ENCODE measurements around the gene NUDT8. TPM values are rescaled to one million over a fixed set of nuclear protein-coding genes. Genes with fewer than 3 reads are reported as not detected.
"Not testable (repeated sequence)": the region's sequence is repeated elsewhere in the genome, so short reads cannot be mapped to it uniquely, and the experiment has no call there.

NUDT8 gene
- total RNA-seq, 1 donor from 2014 or later: 0.62 TPM

- DNase-seq: not testable (repeated sequence)
These were observed 31.0 kb upstream of the NUDT8 start for GRCh38 chr11:67660752-67661151.

- DNase-seq: not testable (repeated sequence)
These were observed 30.0 kb upstream of the NUDT8 start for GRCh38 chr11:67659651-67660165.

DNA sequence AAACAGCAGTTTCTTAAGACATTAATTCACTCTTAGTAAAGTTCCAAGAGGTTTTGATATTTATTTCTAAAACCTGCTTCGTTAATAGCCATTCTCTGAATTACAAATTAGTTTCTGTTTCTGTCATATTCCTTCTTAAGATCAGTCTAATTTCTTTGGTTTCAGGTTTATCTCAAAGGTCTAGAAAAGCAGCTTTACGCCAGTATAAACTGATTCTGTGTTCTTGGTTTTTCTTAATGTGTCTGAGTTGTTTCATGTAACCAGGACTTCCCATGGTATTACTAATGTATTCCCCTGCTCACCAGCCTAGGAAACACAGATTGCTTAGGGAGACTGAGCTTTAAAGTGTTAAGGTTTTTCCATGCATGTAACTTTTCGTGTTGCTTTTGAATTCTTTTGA is 27.6 kb upstream of the NUDT8 start:
- no peak for DNase-seq

DNA sequence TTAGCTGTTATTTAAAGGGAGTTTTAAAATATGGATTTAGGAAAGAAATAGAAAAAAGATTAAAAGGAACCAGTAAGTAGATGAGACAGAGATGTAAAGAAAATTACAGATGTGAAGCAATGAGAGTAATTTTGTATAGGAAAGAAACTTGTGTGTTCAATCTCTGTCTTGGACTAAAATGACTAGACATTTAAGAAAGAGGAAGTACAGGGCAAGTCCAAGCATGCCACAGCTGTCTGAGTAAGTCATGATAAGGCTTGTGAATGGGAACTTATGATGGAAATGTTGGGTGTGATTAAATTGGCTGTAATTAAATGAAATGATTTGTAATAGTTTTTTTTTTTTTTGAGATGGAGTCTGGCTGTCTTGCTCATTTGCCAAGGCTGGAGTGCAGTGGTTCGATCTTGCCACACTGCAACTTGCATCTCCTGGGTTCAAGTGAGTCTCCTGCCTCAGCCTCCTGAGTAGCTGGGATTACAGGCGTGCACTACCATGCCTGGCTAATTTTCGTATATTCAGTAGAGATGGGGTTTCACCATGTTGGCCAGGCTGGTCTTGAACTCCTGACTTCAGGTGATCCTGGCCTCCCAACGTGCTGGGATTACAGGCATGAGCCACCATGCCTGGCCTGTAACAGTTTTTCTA is 26.7 kb upstream of the NUDT8 start:
- no peak for DNase-seq

DNA sequence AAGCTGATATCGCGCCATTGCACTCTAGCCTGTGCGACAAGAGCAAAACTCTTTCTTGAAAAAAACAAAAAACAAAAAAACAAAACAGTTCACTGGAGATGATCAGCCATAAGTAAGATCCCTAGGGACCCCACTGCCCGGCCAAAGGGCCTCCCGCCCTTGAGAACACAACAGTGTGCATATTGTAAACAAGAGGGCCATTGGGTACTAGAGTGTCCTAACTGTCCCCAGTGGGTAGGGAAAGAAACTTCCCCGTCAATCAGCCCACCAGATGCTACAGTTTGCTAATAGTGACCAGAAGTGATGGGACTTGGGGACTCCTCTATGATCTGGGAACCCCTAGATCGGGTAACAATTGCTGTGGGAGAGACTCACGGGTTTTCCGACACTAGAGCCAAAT is 24.5 kb upstream of the NUDT8 start:
- no peak for DNase-seq

DNA sequence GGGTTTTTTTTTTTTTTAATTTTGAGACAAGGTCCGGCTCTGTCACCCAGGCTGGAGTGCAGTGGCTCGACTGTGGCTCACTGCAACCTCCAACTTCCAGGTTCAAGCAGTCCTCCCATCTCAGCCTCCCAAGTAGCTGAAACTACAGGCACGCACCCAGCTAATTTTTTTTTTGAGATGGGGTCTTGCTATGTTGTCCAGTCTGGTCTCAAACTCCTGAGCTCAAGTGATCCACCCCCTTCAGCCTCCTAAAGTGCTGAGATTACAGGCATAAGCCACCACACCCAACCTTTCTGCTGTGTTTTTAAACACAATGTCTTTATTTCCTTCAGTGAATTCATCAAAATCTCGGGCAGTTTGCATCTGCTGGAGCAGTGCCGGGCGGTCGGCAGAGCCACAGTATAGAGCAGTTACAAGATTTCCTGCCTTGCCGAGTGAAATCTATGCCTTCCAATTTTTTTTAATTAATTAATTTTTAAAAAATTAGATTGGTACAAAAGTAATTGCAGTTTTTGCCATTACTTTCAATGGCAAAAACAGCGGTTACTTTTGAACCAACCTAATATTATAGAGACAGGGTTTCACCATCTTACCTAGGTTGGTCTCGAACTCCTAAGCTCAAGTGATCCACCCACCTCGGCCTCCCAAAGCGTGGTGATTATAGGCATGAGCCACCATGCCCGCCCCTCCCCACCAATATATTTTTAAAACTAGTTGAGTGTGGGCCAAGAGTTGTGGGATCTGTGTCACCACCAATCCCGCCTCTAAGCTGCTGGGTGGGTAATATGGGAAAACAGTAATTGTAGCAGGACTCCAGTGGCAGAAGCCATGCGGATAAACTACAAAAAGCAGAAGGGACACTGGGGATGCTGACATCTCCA is 23.5 kb upstream of the NUDT8 start:
- no peak for DNase-seq

DNA sequence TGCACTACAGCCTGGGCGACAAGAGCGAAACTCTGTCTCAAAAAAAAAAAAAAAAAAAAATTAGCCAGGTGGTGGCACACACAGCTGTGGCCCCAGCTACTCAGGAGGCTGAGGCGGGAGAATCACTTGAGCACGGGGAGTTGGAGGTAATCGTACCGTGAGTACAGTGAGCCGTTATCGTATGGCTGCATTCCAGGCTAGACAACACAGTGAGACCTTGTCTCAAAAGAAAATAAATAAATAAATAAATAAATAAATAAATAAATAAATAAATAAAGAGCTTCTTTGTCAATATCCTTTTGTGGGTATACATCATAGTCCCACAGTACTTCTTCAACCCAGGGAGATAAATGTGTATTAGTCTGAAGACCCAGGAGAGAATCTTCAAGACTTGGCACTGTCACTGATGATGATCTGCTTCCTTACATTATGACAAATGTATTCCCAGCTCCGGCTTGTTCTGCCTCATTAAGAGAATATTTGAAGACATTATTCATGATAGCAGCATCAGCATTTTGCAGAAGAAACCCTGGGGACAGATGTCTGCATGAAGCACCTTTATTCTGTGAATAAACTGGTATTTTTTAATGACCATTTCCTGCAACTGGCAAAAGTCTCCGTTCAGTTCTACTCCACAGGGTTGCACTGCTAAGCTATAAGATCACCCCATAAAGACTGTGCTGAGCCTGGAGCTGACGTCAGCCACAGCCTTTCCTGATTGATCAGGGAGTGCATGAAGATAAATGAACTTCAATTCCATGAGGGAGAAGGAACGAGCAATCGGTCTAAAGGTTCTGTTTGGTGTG is 22.4 kb upstream of the NUDT8 start:
- DNase-seq: no peak

DNA sequence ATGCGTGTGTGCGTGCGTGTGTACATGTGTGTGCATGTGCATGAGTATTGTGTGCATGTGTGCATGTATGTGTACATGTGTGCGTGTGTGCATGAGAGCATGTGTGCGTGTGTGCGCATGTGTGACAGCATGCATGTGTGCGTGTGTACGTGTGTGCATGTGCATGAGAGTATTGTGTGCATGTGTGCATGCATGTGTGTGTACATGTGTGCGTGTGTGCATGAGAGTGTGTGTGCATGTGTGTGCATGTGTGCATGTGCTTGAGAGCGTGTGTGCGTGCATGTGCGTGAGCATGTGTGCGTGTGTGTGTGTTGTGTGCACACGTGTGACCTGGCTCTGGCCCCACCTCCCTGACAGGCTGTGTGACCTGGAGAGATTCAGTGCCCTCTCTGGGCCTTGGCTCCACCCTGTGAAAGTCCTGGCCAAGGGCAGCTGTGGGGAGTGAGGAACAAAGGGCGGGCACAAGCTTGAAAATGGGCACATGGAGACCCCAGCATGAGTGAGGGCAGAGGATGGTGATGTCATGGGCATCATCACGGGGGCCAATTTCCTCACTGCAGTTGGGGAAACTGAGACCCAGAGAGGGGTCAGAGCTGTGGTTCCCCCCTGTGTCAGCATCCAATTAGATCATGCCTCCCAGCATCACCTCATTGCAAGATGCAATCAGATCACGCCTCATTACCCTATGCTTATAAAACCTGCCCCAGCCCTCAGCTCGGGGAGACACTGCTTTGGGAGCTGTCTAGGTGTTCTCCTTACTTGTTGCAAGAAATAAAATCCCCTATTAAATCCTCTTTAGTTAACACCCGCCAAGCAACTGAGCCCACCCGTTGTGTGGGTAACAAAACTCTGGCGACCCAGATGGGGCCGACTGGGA is 20.1 kb upstream of the NUDT8 start:
- no peak for DNase-seq

- no peak for DNase-seq
These were observed 19.3 kb upstream of the NUDT8 start for GRCh38 chr11:67648796-67649613.

DNA sequence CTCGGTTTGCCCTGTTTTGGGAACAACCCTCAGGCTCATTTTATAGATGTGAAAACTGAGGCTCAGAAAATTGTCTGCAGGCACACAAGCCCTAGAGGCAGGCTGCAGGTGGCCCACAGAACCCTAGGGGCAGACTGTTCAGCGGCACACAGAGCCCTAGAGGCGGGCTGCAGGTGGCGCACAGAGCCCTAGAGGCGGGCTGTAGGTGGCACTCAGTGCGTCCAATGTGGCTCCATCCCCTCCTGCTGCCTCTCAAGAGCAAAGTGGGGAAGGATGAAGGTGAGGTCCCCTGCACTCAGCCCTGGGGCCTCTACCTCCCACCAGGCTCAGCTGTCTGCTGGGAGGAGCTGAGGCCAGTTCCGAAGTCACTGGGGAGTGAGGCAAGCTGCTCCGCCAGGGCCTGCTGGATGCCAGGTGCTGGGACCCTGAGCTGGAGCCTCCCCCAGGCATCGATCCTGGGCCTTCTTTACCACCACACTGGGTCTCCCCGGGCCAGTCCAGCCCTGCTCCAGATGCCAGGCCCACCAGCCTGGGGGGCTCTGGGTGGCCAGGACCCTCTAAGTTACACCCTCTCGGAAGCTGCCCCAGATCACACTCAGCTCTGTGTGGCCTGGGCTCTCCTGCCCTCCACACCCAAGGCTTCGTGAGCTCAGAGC is 18.5 kb upstream of the NUDT8 start:
- DNase-seq: no peak

DNA sequence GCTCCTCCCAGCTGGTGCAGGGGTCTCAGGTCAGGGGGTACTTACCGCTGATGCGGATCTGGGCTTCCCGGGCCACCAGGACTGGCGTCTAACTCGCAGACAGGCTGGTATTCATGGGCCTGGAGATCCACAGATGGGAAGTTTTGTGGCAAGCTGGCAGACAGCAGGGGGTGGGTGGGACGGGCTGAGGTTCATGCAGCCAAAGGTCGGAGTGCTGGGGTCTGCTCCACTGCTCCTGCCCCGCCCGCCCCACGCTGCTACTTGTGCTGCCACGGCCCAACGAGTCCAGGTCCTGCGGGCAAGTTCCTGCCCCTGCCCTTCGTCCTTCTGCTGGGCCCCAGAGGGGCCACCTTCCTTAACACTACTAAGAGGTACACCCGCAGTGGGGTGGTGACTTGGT is 17.7 kb upstream of the NUDT8 start:
- no peak for DNase-seq

GRCh38 chr11:67646535-67647336 is 17.0 kb upstream of the NUDT8 start:
- no peak for DNase-seq

GRCh38 chr11:67645521-67646461 is 16.1 kb upstream of the NUDT8 start:
- no peak for DNase-seq

- DNase-seq: no peak
These were observed 15.0 kb upstream of the NUDT8 start for GRCh38 chr11:67644472-67645418.

DNA sequence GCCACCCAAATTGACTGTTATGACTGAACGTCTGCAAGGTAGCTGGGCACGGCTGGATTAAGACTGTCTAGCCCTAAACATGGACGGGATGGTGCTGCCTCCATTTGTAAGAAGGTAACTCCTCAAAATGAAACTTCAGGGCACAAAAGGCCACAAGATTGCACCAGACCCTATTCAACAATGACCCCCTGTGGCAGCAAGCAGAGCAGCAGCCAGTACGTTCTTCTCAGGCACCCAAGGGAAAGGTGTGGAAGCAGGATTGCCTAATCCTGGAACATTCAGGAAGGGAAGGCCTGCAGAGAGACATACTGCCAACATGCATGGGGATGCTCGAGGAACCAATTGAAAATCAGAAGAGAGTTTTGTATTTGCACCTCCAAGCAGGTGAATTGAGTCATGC is 14.3 kb upstream of the NUDT8 start:
- DNase-seq: no peak

DNA sequence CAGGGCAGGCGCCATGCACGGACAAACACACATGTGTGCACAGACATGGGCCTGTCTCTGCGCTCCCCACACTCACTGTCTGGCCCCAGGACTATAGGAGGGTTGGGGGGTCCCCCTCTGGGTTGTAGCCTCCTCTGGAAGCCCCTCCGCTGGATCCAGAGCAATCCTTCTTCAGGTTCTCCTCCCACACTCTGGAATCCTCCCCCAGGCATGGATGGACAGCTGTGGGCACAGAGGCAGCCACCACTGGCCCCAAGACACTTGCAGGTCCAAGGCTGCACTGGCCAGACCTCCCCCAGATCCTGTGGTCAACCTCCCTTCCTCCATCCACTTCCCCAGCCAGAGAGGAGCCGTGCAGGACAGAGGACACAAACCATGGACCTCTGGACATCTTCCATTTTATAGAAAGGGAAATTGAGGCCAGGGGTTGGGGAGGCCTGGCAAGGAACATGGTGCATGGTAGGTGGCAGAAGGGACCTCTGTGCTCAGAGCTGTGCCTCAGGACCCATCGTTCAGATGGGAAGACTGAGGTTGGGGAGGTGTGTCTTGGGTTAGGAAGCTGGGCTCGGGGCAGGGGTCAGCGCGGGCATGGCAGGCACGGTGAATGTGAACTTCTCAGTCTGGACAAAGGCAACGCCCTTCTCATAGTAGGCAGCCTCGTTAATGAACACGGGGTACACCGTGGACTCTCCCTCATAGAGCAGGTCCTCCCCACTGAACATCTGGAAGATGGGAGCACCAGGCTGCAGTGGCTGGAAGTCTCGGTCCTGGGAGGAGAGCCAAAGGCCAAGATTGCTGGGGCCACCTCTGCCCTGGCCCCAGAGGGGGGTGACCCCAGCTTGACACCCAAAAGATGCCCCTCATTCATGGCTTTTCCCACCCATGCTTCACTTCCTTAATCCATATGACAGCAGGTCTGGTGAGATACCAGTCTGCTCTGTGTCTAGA is 12.7 kb upstream of the NUDT8 start:
- no peak for DNase-seq

Measured in occipital lobe (tissue), 2 donors.